HG02759 (cell line): ENCODE data around the gene B4GALT6.

Source experiments
- ATAC-seq: cut with Tn5 transposase; IDR thresholded peaks from one replicate; pipeline ENCODE4 v1.9.1; 2021; ENCODE audit warnings: mild to moderate bottlenecking, moderate library complexity; ENCODE audit not compliant: unreplicated experiment

B4GALT6 gene

DNA sequence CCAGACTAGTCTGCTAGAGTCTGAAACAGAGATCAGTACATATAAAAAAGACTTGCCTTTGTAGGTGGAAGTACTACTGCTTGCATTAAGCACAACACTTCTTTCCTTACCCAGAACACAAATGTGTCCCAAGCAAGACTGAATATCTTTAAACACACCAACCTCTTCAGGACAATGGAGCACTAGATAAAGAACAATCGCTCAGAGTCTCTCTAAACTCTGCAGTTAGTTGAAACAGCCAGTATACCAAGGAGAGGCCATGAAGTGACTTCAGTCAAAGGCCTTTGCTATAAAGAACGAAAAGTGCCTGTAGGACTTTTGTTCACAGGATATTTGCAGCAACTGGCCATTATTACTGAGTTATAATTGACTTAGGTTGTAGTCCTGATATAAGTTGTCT lies 9.9 kb upstream of the B4GALT6 start:
- no peak for ATAC-seq

DNA sequence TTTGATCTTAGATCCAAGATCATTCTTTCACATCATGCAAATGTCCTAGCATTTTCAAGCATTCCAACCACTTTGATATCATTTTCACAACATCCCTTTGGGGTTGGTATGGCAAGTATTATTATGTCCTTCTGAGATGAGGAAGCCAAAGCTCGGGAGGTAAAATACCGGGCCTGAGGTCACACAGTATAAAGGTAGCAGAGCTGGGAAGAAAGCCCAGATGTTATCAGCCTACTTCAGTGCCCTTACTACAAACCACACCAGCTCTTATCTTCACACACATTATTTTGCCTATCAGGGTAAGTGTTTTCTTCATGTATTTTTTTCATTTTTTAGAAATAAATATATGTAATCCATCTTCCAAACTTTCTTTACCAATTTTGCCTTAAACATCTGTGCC lies 4.2 kb upstream of the B4GALT6 start:
- no peak for ATAC-seq

DNA sequence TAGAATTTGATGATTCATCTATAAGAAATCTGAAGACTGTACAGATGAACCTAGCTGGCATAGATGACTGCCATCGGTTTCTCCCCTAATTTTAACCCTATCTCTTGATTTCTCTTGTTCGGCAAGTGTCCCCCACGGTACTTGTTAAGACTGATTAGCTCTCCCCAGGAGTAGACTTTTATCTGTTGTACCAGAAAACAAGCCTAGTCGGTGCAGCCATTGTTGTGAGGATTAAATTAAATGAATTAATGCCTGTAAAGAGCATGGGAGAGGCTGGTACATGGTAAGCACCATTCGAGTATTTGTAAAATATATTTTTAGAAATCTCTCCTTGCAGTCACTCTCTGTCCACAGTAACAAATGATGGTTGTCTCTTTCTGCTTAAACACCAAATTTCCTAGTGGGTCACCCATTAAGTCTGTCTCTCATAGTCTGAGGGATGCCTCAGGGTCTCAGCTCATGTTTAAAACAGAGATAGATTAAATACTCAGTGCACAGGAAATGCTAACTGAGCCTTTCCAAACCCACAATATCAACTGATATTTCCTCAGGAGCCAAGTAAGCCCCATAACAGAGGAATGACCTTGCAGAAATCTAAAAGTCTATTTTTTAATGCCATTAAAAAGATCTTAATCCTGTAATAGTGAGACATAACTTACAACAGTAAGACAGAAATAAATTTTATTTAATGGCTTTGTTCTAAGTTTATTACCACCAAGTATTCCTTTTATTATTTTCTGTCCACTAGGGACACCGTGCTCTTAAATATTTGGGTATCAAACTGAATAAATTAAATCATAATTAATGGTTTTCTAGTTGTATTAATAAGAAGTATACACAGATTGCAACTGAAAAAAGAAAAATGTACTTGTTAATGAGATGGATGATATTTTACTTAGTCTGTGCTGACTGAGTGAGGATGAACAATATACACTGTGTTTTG lies 2.9 kb upstream of the B4GALT6 start:
- ATAC-seq, result no peak

DNA sequence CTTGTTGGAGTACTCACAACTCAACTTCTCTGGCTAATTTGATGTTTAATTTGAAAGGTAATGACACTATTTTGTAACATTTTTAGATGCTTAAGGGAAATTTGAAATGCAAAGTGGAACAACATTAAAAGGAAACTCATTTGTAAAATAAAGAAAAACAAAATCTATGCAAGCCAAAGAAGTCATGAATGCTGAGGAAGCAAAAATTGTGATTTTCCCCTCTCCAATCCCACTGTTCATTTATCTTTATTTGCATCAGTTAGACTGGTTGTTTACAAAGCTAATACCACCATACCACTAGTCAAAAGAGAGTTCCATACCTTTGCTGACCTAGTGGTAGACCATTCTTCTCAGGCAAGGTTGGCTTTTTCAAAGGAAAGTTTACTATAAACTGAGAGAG lies 2.2 kb upstream of the B4GALT6 start:
- no peak for ATAC-seq

DNA sequence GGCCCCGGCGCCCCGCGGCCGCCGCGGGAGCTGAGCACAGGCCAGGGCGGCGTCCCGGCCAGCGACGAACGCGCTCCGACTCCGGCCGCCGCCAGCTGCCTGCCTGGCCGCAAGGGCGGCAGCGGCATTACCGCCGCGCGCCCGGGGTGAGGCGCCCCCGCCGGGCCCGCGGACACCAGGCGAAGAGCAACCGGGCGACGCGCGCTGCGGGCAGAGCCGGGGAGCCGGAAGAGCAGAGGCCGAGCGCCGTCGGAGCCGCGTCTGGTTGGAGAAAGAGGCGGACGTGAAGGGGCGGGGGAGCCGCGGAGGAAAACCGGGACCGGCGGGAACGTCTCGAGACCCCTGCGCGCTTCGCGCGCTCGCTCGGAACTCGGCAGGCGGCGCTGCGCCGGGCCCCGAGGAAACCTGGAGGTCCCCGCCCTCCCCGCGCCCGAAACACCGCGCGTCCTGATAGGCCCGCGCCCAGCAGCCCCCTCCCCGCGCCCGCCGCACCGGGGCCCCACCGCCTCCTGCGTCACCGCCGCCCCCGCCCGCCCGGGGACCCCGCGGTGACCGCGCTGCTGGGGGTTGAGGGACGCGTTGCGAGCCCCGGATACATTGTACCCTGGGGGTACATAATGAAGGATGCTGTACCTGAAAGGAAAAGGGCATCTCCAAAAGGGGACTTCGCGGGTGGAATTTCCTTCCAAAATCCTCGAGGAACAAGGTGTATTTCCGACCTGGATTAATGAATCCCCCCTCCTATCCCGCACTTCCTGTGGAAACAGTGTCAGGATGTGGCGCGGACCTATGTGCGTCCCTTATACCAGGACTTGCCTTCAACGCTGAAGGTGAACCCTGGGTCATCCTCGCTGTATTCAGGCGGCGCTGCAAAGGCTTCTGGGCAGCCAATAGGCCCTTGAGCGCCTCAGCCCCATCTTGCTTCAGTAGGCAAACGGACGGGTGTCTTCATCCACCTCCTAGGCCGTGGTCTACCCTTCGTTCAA lies 1.0 kb upstream of the B4GALT6 start:
- peak; percentile 75 for ATAC-seq

DNA sequence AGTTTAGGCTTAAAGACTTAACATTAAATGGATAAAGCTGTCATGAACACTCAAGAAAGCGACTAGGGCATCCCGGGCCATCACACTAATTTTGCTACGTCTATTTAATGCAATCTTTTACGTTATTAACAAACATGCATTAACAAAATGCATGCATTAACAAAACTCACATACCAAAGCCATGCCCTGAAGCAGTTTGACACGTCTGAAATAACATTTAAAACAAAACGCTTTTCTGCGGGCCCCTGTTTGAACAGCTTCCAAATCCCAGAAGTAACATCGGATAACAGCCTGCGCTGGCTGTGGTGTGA lies 458 bp downstream of the B4GALT6 start:
- ATAC-seq, result no peak

DNA sequence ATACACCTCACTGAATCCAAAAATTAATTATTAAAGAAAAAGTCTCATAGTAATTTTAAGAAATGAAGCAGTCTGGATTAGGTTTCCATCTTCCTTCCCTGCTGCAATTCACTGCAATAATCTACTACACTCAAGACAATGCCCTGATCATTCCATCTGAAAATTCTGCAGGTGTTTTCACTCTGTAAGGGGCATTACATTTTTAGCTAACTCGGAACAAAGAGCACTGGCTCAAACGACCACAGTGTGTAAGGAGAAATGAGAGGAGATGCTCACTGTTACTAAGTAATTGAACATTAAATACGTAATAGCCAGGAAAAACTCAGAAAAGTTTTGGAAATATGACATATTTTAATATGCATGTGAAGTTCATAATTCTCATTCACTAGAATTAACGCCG lies 1.3 kb downstream of the B4GALT6 start:
- no peak for ATAC-seq

DNA sequence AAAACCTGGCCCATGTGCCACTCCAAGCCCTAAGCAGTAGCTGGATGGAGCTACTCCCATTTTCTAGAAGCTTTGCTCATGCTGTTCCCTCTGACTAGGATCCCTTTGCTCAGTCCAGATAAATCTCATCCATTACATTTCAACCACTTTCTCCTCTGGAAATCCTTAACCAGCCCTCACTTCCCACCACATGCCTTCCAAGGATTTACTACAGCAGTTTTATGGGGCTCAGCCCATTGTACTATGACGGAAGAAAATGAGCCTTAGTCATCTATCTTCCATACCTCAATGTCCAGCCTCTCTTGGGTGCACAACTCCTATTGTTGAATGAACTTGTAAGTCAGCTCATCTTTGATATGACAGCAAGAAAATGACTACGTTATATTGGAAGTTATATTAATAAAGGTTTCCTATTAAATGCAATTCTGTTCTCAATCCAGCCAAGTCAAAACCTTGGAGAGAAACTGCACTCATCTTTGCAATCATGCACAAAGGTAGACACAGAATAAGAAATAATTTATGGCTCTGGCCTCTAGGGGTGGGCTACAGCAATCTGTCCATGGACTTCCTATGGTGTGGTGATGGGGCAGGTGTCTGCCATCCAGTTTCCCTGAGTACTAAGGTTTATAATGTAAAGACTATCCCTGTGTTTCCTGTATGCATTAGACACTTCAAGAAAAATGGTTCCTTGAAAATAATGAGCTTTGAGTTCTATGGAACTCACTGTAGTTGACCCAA lies 3.4 kb downstream of the B4GALT6 start:
- no peak for ATAC-seq

DNA sequence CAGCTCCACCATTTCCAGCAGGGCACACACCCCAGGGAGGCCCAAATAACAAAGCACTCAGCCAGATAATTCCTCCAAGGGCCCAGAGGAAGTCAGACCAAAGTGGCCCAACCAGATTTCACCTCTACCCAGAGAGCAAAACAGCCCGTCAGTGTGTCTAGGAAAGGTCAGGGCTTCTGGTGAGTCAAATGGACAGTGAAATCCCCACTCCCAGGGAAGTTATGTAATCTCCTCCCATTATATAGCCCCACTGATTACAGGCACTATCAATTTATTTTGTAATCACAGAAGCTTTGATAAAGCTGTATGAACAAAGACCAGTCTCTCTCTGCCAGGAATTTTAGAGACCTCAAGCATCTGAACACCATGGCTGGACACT lies 4.0 kb downstream of the B4GALT6 start:
- ATAC-seq, result no peak

DNA sequence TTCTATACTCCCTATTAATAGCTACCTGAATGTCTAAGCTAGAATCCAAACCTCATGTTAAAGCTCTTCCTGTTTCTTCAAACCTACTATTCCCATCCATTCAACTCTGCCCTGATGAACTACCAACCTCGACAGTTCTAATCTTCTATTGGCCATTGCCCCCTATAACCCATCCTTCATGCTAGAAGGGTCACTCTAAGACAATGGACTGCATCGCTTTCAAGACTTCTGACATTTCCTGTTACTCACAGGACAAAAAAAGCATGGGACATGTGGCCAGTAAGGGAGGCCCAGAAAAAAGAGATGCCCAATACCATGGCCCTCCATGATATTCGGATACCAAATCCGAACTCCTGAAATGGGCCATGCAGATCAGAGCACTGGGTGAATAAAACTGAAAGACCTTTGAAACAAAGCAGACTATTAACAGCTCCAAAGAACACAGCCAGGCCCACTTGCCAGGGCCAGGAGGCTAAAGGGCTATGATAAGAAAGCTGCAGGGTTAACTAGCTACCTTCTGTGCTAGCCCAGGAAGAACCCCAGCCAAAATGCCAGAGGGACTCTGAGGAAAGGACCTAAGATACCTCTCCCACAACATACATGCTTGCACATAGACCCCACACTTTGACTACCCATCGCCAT lies 4.5 kb downstream of the B4GALT6 start:
- no peak for ATAC-seq

DNA sequence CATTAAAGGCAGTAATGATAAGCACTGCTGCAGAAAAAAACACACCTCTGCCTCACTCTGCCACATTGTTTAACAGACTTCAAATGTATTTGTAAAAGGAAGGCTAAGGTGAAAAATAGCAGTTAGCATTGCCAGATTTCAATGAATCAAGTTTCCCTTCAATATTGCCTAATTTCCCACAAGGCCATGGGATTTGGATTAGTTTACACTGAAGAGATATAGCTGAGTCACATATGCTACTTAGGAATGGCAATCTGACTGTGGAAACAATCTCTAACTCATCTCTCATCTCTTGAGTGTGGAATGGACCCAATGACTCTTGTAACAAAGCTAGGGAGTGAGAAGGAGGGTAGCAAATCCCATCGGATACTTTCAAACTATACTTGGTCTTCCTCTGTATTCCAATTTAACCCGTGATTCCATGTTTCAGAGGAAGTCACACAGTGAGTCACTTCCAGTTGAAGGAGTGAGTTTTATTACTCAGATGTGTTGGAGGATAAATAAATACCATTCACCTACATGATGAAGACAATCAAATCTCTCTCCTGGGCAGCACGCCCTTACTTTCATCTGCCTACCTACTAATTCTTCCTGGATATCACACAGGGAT lies 5.1 kb downstream of the B4GALT6 start:
- ATAC-seq, result no peak

DNA sequence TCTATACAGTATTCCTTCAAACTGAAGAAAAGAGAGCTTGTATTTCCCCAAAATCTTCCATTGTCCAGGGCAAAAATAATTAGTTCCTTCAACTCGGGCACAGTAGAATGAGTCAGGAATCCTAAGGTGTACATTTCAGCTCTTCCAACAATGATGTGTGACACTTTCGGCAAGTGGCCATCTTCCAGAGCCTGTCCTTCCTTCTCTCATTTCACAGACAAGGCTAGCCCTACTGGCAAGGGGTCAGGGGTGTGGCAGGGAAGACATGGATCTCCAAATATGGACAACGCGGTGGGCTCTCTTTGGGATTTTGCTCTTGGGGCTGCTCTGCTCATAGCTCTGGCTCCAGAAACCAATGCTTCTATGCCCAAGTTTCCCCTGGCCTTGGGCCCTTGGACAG lies 6.0 kb downstream of the B4GALT6 start:
- ATAC-seq, result no peak

DNA sequence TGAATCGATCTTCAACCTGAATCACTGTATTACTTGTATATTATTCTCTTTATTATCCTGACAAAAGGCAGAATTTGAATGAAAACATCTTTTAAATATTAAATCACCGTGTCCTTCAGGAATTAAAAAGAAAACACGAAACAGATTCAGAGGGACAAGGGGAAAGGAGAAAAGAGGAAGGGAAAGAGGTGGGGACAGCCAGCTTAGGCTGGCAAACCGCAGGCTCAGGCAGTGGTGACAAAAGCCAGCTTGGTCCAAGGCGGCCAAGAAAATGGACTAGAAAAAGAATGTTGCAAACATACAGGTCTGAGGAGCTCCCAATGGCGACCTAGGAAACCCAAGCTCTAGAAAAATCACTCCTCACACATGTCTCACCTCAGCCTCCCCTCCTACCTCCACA lies 6.8 kb downstream of the B4GALT6 start:
- no peak for ATAC-seq

DNA sequence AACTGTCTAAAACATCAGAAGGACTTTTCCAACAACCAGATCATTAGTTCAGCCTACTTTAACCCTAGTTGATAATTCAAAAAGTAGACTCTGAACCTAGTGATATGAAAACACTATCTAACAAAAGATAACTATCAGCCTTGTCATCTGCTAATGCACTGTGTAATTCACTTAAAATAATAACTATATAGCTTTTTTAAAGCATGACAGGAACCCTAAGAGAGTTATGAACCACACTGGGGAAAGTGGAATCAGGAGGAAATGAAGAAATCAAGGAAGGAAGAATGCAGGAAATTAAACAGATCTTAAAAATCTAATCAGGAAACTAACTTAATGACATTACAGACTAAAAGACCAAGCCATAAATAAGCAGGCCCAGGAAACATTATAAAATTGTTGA lies 9.0 kb downstream of the B4GALT6 start:
- ATAC-seq, result no peak

DNA sequence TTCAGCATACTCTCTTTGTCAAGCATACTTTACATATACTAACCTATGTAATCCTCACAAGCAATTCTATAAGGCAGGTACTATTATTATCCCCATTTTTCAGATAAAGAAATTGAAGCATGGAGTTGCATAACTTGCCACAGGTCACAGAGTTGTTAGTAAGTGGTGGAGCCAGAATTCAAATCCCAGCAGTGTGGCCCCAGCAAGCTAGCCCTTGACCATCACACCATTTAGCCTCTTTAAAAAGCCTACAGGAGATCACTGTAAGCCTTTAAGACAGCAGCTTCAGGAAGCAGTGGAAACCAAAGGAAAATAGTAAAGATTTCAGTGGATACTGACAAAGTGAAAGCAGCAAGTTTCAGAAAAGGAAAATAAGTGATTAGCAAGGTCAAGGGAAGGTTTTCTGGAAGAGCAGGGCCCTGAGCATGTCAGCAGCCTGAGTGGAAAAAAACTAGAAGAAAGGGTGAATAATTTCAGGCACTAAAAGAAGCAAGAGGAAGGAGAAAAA lies 11.7 kb downstream of the B4GALT6 start:
- ATAC-seq, result no peak

DNA sequence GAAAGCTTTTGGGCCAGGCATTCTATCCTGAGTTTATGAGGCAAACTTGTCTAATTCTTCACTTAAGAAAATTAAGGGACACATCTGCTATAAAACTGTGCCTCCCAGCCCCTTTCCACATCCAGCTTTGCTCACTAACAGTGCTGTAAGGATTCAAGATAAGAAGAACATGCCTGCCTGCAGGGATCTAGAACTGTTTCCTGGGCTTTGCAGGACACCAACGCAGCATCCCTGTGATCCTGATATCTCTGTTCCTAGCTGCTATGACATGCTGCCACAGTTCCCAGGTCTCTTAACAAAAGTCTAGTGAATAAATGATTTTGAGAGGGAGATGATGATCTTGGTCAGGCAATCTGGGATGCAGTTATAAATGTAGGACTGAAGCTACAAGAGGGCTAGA lies 12.4 kb downstream of the B4GALT6 start:
- no peak for ATAC-seq

DNA sequence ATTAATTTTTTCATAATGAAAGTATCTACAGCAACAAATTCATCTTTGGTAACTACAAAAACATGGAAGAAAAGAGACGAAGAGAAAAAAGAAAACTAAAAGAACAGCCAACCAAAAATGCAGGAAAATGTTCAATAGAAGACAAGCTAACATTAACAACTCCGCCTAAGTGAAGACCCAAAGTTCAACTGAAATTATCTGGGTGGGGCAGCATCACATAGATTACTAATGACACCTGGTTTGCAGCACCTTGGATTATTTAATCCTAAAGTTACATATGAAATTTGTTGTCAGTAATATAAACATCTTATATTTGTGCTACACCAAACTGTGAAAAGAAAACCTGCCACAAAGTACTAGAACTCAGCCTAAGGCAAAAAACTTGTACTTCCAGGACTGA lies 14.8 kb downstream of the B4GALT6 start:
- no peak for ATAC-seq

DNA sequence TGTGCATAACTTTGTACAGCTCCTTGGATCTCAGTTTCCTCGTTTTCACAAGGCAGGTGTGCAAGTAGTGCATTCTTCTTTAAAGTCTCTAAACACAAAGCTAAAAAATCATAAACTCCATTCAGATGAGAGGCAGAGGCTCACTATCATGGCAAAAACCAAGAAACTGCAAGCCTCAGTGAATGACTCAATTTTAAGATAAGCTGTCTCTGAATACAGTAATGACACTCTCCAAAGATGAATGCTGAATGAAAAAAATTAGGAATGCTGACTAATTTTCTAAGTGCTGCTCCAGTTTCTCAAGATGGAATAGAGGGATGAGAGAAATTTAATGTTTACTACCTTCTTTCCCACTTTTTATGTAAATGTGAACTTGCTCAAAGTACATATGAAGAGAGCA lies 17.2 kb downstream of the B4GALT6 start:
- no peak for ATAC-seq

DNA sequence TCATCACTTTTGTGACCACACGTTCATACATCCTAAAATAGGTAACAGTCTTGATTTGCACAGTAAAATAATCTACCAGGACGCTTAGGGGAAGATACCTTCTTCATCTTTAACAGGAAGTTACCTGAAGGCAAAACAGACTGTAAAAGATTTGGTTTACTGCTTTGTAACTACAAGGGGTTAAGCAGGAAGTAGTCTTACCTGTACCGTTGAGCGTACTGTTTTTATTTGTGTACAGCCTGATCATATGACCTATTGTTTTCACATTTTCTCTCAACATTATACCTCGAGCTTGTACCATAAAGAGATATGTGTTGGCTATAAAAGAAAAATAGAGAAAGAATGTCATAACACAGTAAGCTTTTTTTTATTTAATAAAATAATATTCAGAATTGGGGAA lies 18.3 kb downstream of the B4GALT6 start:
- ATAC-seq, result no peak

DNA sequence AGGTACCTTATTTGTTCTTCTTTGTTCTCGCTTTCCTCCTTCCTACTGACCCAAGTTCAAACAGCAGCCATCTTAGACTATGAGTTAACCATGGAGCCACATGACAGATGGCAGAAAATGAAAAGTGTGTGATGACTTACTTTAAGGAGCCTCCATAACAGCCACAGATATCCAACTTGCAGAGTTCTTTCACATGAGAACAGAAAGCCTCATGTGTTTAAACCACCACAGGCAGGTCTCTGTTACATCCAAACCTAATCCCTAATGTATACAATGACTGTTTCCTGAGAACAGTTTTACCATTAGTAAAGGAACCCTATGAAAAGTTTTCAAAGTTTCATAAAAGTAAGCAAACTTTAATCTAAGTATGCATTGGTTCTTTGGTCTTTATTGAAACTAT lies 20.3 kb downstream of the B4GALT6 start:
- no peak for ATAC-seq
